GM11168 (cell line): Measurements from ENCODE around the gene SS18L1.

Experiments
- in situ Hi-C: fragments of 300-500 bp; cut with MboI; formaldehyde crosslinking; loops from one replicate; pipeline ENCODE4 v1.12.0; 2022; ENCODE audit warnings: low sequenced_read_pairs; ENCODE audit not compliant: unreplicated experiment

The SS18L1 gene

DNA sequence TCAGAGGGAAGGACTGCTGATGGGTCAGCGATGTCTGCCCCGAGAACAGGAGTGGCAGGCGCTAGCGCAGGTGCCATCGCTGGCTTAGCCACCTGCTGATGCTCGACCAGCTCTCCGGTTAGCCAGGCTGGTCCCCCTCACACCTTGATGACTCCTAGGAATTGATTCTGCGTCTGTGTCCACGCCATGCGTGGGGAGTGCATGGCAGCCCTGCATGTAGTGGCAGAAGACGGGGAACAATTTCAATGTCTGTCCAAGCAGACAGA, 6.7 kb downstream of the SS18L1 start:
- in situ Hi-C loops = no loop called here

DNA sequence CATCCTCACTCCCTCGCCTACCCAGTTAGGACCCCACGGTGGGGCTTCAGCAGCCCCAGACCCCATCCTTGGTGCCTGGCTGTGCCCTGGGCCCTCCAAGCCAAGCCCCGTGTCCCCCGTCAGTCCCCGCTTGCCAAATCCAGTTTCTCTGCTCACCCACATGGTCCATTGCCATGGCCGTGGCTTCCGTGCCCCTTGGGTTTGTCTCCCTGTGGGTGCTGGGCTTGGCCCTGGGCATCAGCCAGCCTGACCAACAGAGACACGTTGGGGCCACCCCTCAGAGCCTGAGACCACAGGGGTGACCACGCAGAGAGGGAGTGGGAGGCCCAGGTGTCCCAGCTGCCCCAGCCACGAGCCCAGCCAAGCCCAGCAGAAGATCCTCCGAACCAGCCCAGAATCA, 7.7 kb downstream of the SS18L1 start:
- in situ Hi-C loops = no loop called here

DNA sequence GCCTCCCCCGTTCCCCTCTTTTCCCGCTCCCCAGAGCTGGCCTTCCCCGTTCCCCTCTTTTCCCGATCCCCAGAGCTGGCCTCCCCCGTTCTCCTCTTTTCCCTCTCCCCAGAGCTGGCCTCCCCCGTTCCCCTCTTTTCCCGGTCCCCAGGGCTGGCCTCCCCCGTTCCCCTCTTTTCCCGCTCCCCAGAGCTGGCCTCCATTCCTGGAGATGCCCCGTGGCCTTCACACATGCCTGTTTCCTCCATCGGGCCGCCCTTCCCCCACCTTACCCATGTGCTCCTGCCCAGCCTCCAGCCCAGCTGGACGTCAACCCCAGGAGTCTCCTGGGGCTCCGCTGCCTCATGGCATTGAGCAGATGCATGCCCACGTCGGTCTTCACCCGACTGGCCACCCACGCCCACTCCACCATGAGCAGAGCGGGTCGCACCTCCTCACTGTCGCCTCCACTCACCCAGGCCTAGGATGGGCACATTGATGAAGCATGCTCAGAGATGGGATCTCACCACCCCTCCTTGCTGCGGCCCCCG, 8.3 kb downstream of the SS18L1 start:
- in situ Hi-C loops = no loop called here

DNA sequence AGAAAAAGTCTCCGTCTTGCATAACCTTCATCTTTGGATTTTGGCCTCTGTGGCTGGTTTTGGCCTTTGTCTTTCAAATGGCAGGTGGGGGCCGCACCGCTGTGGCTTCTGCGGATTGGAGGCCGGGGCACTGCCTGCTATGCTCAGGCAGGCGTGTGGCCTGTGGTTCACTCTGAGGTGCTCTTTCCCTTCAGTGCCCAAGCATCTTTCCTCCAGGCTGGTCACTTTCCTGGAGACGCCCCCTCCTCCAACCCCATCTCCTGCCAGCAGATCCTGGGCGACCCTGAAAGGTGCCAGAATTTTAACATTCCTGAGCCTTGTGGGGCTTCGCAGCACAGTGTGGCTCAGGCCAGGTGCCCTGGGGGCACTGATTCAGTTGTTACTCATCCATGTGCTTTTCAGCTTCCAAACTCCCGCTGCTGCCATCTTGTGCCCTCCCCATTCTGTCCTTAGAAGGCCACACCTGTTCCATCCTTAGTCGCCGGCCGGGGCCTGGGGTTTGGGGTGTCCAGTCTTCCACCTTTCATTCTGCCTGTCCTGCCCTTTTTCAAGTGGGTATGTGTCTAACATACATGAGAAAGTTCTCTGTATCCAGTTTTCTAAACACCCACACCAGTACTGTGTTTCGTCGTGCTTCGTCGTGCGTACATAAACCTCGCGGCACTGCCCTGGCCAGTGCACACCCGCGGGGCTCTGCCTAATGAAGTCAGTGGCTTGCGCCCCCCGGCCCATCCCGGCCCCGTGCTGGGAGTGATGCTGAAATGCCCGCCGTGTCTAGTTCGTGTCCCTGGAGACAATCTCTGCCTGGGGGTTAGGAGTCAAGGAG, 12.1 kb downstream of the SS18L1 start:
- in situ Hi-C loops = no loop called here

DNA sequence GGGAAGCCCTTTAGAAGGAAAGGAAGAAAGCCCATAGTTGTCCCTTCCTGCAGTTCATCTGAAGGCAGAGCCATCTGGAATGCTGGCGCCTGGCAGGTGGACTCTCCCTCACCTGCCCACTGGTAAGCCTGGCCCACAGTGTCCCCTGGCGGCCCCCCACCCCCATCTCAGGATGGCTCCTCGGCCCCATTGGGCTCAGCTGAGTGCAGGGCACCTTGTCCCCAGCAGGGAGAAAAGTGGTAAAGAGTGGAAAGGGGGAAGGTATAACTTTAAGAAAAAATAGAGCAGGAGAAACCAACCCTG, 12.6 kb downstream of the SS18L1 start:
- in situ Hi-C loops = no loop called here

DNA sequence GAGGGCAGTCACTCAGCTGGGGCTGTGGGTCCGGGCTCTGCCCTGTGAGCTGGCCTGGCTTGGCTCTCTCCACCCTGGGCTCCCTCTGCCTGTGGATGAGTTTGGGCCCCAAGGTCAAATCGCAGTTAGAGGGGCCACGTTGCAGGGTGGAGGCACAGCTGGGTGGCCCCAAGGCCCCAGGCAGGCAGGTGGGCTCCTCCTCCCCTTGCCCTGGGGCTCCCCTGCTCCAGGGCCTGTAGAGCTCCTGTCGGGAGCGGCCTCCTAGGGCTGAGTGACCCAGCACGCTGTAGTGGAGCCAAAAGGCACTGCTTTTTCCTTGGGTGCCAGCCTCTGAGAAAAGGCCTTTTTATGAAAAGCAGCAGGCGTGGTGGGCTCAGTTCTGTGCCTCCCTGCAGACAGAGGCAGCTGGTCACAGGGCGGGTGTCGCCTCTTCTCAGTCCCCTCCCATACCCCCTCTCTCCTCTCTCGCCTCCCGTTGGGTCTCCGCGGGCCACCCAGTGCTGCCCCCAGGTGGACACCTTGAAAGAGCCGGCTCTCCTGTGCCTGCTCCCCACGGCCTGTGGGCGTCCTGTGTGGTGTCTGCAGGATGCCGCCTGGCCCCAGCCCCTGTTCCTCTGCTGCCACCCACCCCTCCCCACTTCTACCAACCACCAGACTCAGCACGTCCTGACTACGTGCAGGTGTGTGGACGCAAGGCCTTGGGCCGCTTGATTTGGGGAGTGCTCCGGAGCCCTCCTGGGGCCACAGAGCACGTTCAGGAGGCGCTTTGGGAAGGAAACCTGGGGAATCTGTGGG, 13.2 kb downstream of the SS18L1 start:
- in situ Hi-C loops = no loop called here

DNA sequence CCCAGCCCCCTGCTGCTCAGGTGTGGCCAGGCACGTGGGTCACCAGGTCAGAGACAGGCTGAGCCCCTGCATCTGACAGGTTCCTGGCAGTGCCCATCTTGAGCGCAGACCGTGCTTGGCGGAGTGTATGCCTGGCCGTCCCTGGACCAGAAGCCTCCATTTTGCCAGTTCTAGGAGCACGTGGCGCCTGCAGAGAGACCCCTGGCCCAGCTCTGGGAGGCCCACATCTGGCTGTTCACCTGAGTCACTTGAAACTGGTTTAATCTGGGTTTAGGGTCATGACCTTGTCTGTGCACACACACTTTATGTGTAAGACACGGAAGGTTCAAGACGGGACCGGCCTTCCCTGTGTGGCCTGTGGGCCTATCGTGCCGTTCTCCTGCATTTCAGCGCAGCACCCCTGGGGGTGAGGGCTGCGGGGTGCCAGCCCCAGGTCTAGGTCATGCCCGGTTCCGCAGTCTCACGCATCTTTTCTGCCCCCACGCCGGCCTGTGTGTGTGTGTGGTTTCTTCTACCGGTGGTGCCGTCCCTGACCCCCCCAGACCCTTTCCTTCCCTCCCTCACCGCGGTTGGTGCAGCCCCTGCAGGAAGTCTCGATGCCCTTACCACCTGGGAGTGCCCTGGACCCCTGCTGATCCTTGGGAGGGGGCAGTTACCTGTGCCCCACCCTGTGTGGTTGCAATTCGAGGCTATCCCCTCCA, 14.0 kb downstream of the SS18L1 start:
- in situ Hi-C loops = no loop called here

DNA sequence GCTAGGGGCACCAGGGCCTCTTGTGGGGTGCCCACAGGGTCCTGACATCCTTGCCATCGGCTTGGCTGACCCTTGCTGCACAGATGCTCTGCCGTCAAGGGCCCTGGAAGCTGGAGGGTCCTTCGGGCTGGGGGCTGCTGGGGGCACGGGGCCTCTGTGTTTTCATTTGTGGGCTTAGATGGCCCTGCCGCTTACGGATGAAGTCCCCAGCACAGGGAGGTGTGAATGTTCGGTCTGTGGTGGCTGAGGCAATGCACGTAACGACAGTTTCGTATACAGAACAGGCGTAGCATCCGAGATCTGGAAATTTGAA, 14.5 kb downstream of the SS18L1 start:
- in situ Hi-C loops = no loop called here

DNA sequence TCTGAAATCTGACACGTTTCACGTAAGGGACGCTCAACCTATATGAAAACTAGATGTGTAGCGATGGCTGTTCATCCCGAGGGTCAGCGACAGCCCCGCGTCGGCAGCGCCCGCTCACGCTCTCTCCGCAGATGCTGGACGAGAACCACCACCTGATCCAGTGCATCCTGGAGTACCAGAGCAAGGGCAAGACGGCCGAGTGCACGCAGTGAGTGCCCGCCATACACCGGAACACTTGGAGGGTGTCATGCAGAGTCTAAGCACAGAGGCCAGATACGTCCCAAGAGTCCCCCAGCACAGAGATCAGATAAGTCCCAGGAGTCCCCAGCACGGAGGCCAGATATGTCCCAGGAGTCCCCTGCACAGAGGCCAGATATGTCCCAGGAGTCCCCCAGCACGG, 15.0 kb downstream of the SS18L1 start:
- in situ Hi-C loops = no loop called here

DNA sequence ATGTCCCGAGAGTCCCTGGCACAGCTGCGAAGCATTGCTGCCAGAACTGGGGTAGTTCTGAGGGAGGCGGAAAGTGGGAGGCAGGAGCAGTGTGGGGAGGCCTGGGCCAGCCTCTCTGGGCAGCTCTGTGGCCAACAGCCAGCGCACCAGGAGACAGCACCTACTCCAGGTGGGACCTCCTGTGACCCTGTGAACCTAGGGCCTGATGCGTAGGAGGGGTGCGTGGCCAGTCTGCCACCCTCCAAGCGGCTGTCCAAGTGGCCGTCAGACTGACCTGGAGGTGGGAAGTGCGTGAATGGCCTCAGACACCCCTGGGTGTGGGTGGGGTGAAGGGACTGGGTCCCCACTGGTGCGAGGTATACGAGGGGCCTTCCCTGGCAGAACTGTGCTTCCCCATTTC, 15.5 kb downstream of the SS18L1 start:
- in situ Hi-C loops = no loop called here

DNA sequence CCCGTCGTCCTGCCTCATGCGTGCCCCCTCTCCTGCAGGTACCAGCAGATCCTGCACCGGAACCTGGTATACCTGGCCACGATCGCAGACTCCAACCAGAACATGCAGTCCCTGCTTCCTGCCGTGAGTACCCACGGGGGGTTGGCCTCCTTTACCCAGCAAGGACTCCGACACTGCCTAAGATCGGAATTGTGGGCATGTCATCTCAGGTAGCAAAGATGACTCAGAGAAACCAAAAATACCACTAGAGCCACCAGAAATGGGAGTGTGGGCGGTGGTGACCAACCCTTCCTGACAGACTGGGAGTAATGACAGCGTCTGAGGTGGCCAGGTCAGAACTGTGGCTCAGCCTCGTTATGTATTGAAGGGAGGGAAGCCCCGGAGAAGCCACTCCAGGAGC, 16.3 kb downstream of the SS18L1 start:
- in situ Hi-C loops = no loop called here

DNA sequence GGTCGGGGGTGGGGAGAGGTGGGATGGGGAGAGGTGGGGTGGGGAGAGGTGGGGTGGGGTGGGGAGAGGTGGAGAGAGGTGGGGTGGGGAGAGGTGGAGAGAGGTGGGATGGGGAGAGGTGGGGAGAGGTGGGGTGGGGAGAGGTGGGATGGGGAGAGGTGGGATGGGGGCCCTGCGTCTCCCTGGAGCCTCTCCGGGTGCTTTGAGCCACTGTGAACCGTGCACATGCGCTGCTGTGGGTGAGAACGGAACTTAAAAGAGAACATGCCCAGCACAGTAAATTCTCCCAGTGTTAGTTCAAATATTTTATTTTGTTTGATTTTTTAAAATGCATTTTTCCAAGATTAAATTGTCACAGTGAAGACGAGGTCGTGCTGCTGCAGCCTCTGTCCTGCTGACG, 16.7 kb downstream of the SS18L1 start:
- in situ Hi-C loops = no loop called here

DNA sequence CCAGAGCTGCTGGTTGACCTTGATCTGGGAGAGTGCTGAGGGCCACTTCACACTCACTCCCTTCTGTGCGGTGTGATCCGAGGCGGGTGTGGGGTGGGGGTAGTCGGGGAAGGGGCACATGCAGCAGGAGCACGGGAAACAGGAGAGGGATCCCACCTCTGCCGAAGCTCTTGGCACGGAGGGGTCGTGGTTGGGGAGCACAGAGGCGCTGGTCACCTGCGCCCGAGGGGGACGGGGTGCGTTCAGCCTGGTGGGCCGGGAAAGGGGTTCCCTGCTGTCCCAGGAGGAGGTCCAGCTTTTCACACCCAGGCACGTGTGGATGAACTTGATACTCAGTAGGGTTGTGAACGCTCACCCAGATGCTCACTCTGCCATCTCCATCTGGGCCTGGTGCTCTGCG, 17.3 kb downstream of the SS18L1 start:
- in situ Hi-C loops = no loop called here

DNA sequence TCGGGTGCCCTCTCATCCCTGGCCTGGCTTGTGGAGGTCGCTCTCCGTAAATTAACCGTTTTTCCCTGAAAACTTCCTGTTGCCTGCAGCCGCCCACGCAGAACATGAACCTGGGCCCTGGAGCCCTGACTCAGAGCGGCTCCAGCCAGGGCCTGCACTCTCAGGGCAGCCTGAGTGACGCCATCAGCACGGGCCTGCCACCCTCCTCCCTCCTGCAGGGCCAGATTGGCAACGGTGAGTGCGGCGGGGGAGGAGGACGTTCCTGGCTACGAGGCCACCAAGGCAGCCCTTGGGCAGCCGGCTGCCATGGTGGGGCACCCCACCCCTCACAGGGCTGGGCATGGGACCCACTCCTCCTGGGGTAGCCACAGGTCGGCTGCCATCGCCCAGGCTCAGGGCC, 17.8 kb downstream of the SS18L1 start:
- in situ Hi-C loops = no loop called here

DNA sequence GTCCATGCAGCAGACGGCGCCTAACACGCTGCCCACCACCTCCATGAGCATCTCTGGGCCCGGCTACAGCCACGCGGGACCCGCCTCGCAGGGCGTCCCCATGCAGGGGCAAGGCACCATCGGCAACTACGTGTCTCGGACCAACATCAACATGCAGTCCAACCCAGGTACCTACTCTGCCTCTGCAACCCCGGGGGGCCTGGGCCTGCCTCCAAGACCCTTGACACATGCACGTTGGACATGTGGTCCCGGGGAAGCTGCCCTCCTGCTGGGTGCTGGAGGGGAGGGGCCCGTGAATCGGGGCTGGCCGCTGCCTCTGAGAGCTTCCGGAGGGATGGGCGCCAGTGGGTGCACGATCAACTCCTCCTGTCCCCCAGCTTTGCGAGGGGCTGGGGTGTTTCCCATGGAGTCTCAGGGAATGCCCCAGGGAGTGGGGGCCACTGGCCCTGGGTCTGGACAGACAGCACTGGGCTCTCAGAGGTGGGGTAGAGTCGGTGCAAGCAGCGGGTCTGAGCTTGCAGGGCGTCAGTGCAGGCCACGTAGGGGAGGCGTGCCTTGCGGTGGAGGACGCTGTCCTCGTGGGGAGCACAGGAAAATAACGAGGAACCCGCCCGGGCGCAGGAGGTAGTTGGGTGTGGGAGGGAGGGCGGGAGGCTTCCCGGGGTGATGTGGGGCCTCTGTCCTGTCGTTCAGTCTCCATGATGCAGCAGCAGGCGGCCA, 19.4 kb downstream of the SS18L1 start:
- in situ Hi-C loops = no loop called here

DNA sequence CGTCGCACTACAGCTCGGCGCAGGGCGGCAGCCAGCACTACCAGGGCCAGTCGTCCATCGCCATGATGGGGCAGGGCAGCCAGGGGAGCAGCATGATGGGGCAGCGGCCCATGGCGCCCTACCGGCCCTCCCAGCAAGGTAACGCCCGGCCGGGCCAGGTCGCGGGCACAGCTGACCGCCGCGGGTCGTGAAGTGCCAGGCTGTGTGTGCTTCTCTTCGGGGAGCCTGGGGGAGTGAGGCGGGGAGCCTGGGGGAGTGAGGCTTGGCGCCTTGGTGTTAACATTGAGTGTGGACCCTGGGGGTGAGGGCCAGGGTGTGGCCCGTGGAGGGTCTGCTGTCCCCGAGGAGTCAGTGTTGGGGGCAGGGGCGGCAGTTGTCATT, 19.9 kb downstream of the SS18L1 start:
- in situ Hi-C loops = no loop called here

DNA sequence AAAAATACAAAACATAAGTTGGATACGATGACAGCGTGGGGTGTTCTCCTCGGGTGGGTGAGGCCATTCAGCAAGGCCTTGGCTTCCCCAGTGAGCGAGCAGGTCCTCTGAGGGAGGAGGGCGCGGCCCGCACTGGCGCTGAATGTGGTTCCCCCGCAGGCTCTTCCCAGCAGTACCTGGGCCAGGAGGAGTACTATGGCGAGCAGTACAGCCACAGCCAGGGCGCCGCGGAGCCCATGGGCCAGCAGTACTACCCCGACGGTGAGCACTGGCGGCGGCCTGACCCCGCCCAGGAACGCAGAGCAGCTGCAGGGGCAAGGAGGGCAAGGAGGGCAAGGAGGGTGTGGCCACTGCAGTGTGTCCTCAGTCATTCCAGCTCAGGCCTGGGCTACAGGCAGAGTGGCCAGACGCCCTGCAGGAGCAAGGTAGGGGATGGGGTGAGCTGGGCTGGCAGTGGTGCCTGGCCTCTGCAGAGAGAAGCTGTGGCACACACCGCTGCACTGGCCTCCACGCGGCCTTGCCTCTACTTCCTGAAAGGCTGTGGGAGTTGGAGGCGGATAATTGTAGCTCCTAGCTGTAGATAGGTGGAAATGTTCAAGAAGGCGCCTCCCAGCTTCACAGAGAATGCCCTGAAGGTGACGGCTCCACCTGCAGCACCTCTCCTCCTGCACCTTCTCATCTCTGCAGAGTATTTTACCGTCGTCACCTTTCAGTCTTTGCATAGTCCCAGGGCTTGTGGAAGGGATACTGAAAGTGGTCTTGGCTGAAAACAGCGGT, 20.6 kb downstream of the SS18L1 start:
- in situ Hi-C loops = no loop called here

DNA sequence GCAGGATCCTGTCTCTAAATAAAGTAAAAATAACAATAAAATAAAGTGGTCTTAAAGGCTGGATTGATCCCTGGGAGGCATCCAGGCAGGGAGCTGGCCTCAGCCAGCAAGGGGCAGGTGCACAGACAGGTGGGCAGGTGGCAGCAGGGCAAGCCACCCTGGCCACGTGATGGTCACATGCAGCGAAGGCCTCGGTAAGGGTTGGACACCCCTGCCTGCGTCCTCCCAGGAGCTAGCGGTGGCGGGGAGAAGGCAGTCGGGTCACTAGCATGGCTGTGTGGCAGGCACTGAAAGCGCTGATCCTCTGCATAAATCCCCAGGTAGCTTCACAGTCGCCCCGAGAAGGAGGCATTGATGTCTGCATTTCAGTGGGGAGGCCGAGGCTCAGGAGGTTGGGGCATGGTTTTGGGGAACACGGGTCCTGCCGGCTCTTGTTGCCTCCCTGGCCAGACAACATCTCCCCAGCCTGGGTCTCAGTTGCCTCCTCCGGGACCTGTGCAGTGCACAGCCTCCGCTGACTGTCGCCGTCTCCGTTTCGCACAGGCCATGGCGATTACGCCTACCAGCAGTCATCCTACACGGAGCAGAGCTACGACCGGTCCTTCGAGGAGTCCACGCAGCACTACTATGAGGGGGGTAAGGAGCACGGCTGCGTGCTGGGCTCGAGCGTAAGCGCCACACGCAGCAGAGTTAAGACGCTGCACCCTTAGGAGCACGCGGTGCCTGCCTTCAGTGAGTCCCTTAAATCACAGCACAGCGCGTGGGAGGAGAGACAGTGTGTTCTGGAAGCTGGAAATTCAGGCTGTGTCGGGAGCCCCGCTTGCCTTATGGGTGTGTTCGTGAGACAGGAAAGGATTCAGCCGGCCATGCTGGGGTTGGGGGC, 21.6 kb downstream of the SS18L1 start:
- in situ Hi-C loops = no loop called here

DNA sequence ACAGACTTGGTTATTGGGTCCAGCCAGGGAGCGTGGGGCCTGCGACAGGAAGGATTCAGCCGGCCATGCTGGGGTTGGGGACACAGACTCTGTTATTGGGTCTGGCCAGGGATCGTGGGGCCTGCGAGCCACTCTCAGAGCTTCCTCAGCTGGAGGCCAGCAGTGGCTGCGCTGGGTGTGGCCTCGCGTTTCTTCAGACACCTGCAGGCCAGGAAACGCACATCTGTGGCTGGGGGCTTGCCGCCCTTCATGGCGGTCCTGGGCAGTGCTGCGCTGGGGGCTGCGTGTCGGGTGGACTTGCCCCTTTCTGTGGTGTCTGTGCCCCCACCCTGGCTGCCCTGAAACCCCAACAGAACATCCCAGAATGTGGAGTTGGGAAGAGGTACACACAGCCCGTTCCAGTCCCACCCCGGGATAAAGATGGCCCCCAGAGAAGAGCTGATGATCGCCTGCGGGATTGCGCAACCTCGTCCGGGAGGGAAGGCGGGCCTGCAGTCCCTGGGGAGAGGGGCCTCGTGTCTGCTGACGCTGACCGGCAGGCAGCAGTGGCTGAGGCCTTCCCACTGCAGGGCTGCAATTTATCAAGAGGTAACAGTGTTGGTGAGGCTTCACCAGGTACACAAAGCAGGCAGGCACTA, 22.3 kb downstream of the SS18L1 start:
- in situ Hi-C loops = no loop called here
